ENCODE results near the gene GRID2IP.
A peak's percentile ranks its signal among the peaks of the same experiment; 100 is the strongest.

The GRID2IP gene

DNA sequence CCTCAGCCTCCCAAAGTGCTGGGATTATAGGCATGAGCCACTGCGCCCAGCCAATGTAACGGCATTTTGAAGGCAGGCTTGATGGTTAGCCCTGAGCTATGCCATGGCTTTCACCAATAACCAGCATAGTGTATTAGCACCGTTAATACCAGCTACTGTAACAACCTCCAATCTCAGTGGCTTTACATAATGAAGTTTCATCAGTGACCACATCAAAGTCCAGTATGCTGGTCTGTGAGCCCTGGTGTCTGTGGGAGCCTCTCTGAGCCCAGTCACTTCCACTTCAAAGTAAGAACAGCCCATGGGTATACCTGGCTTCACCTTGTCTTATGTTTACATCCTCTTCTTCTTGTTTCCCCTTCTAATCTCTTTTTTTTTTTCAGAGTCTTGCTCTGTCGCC is 14.4 kb upstream of the GRID2IP start:
- no peak overlapping the region for H3K18ac ChIP-seq (ENCODE audit: low read length)
- H4K5ac ChIP-seq (ENCODE audit: low read length): no peak overlapping the region
- H3K56ac ChIP-seq (ENCODE audit: low read length): no peak overlapping the region
- no peak overlapping the region for H3K23ac ChIP-seq (ENCODE audit: low read length)
- H3K79me2 ChIP-seq (ENCODE audit: control insufficient read depth, insufficient read depth, low read length): no peaks in the 10 kb centered on the region
- DNase-seq: no peak
- no peak overlapping the region for H2BK5ac ChIP-seq (ENCODE audit: low read length)
- H2BK15ac ChIP-seq (replicated peaks; ENCODE audit: low read depth): no peak overlapping the region
- no CpG with 5 or more reads among the region's 4 CpGs for WGBS (ENCODE audit: extremely low coverage, insufficient coverage, low lambda C conversion rate)
- H3K79me1 ChIP-seq (ENCODE audit: low read length): no peaks in the 10 kb centered on the region
- no peak overlapping the region for H3K9ac ChIP-seq (ENCODE audit: low read length)
- H2AK5ac ChIP-seq (ENCODE audit: low read length): no peak overlapping the region
- H3K4ac ChIP-seq (ENCODE audit: low read depth, low read length): no peak overlapping the region
- H3K4me2 ChIP-seq (ENCODE audit: low read length): no peak overlapping the region
- H4K8ac ChIP-seq (ENCODE audit: low read depth, low read length): no peak overlapping the region
- H3K27ac ChIP-seq (ENCODE audit: low read depth, low read length): no peak overlapping the region
- H3K4me1 ChIP-seq (ENCODE audit: control insufficient read depth, low read depth, low read length): no peaks in the 10 kb centered on the region
- no peaks in the 10 kb centered on the region for H3K27me3 ChIP-seq (ENCODE audit: insufficient read depth, low read length, poor library complexity)
- no peak overlapping the region for H3K4me3 ChIP-seq (ENCODE audit: low read length)
- H2BK120ac ChIP-seq (ENCODE audit: low read depth, low read length): no peak overlapping the region
- no peaks in the 10 kb centered on the region for H3K36me3 ChIP-seq (ENCODE audit: control insufficient read depth, insufficient read depth, low read length)

DNA sequence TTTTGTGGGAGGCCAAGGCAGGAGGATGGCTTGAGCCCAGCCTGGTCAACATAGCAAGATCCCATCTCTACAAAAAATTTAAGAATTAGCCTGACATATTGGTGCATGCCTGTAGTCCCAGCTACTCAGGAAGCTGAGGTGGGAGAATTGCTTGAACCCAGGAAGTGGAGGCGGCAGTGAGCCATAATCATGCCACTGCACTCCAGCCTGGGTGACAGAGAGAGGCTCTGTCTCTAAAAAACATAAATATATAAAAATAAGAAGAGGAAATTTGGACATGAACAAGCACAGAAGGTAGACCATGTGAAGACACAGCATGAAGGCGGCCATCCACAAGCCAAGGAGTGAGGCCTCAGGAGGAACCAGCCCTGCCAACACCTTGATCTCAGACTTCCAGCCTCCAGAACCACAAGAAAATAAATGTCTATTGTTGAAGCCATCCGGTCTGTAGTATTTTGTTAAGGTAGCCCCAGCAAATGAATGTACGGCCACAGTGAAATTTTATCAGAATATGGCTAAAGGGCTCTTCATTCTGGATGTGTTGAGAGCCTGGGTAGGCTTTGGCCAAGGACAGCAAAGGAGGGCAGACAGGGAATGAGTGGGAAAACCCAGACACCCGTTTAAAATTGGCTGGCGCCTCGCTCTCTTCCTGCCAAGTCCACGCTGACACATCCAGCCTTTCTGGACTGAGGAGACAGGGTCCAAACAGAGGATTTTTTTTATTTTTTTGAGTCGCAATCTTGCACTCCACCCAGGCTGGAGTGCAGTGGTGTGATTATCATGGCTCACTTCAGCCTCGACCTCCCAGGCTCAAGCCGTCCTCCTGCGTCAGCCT is 12.9 kb upstream of the GRID2IP start:
- Histone ChIP-seq H2BK120ac (ENCODE audit: low read depth, low read length) (no peak overlapping the region), H2BK15ac (replicated peaks; ENCODE audit: low read depth) (no peak overlapping the region), H3K79me1 (ENCODE audit: low read length) (no peaks in the 10 kb centered on the region), H3K4me1 (ENCODE audit: control insufficient read depth, low read depth, low read length) (no peaks in the 10 kb centered on the region), H2BK5ac (ENCODE audit: low read length) (no peak overlapping the region), H3K23ac (ENCODE audit: low read length) (no peak overlapping the region), H3K4ac (ENCODE audit: low read depth, low read length) (no peak overlapping the region), H3K79me2 (ENCODE audit: control insufficient read depth, insufficient read depth, low read length) (no peaks in the 10 kb centered on the region), H3K9ac (ENCODE audit: low read length) (no peak overlapping the region), H3K27me3 (ENCODE audit: insufficient read depth, low read length, poor library complexity) (no peaks in the 10 kb centered on the region), H4K8ac (ENCODE audit: low read depth, low read length) (no peak overlapping the region), H3K4me3 (ENCODE audit: low read length) (no peak overlapping the region), H2AK5ac (ENCODE audit: low read length) (no peak overlapping the region), H3K18ac (ENCODE audit: low read length) (no peak overlapping the region), H3K56ac (ENCODE audit: low read length) (no peak overlapping the region), H3K4me2 (ENCODE audit: low read length) (no peak overlapping the region), H4K5ac (ENCODE audit: low read length) (no peak overlapping the region), H3K36me3 (ENCODE audit: control insufficient read depth, insufficient read depth, low read length) (no peaks in the 10 kb centered on the region), H3K27ac (ENCODE audit: low read depth, low read length) (no peak overlapping the region)
- DNase-seq: no peak
- no CpG with 5 or more reads among the region's 12 CpGs for WGBS (ENCODE audit: extremely low coverage, insufficient coverage, low lambda C conversion rate)

DNA sequence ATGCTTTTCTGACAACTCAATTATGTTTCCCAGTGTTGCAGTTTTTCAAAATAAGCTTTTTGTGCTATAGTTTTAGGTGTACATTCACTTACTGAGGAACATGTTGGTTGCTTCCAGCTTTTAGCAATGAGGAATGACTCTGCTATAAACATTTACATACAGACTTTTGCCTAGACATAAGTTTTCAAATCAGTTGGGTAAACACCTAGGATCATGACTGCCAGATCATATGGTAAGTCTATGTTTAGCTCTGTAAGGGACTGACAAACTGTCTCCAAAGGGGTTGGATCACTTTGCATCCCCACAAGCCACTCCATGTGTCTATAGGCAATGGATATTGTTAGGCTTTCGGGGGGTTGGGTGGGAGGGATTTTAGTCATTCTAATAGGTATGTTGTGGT is 10.8 kb upstream of the GRID2IP start:
- Histone ChIP-seq H3K4ac (ENCODE audit: low read depth, low read length) (no peak overlapping the region), H3K79me1 (ENCODE audit: low read length) (no peaks in the 10 kb centered on the region), H3K27ac (ENCODE audit: low read depth, low read length) (no peak overlapping the region), H3K27me3 (ENCODE audit: insufficient read depth, low read length, poor library complexity) (no peaks in the 10 kb centered on the region), H3K36me3 (ENCODE audit: control insufficient read depth, insufficient read depth, low read length) (no peaks in the 10 kb centered on the region), H2BK15ac (replicated peaks; ENCODE audit: low read depth) (no peak overlapping the region), H4K8ac (ENCODE audit: low read depth, low read length) (no peak overlapping the region), H3K56ac (ENCODE audit: low read length) (no peak overlapping the region), H3K4me3 (ENCODE audit: low read length) (no peak overlapping the region), H3K4me1 (ENCODE audit: control insufficient read depth, low read depth, low read length) (no peaks in the 10 kb centered on the region), H3K79me2 (ENCODE audit: control insufficient read depth, insufficient read depth, low read length) (no peaks in the 10 kb centered on the region), H4K5ac (ENCODE audit: low read length) (no peak overlapping the region), H3K9ac (ENCODE audit: low read length) (no peak overlapping the region), H2BK120ac (ENCODE audit: low read depth, low read length) (no peak overlapping the region), H2BK5ac (ENCODE audit: low read length) (no peak overlapping the region), H2AK5ac (ENCODE audit: low read length) (no peak overlapping the region), H3K18ac (ENCODE audit: low read length) (no peak overlapping the region), H3K4me2 (ENCODE audit: low read length) (no peak overlapping the region), H3K23ac (ENCODE audit: low read length) (no peak overlapping the region)
- no peak for DNase-seq
- WGBS (ENCODE audit: extremely low coverage, insufficient coverage, low lambda C conversion rate): no CpG with 5 or more reads among the region's 1 CpG

DNA sequence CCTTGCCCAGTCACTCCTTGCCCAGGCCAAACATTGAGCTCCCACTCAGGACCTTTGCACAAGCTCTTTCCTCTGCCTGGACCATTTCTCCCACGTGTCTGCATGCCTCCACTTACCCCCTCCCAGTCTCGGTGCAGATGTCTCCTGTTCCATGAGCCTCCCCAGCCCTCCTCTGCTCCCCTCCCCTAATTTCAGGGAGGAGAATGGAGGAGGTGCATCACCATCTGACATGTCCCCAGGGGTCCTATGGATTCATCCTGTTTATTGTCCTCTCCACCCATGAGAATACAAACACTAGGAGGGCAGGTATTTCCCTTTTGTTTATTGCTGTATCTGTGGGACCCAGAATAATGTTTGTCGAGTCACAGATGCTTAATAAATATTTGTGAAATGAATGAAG is 8.6 kb upstream of the GRID2IP start:
- Histone ChIP-seq H3K23ac (ENCODE audit: low read length) (no peak overlapping the region), H3K36me3 (ENCODE audit: control insufficient read depth, insufficient read depth, low read length) (no peaks in the 10 kb centered on the region), H3K27me3 (ENCODE audit: insufficient read depth, low read length, poor library complexity) (no peaks in the 10 kb centered on the region), H3K56ac (ENCODE audit: low read length) (peak overlapping the region; percentile 10), H3K4me3 (ENCODE audit: low read length) (no peak overlapping the region), H2BK15ac (replicated peaks; ENCODE audit: low read depth) (no peak overlapping the region), H3K79me2 (ENCODE audit: control insufficient read depth, insufficient read depth, low read length) (no peaks in the 10 kb centered on the region), H3K4ac (ENCODE audit: low read depth, low read length) (no peak overlapping the region), H3K79me1 (ENCODE audit: low read length) (no peaks in the 10 kb centered on the region), H3K27ac (ENCODE audit: low read depth, low read length) (no peak overlapping the region), H2BK5ac (ENCODE audit: low read length) (no peak overlapping the region), H3K18ac (ENCODE audit: low read length) (no peak overlapping the region), H2BK120ac (ENCODE audit: low read depth, low read length) (no peak overlapping the region), H3K4me2 (ENCODE audit: low read length) (no peak overlapping the region), H4K5ac (ENCODE audit: low read length) (no peak overlapping the region), H4K8ac (ENCODE audit: low read depth, low read length) (no peak overlapping the region), H2AK5ac (ENCODE audit: low read length) (no peak overlapping the region), H3K4me1 (ENCODE audit: control insufficient read depth, low read depth, low read length) (no peaks in the 10 kb centered on the region), H3K9ac (ENCODE audit: low read length) (no peak overlapping the region)
- DNase-seq: no peak
- no CpG with 5 or more reads among the region's 3 CpGs for WGBS (ENCODE audit: extremely low coverage, insufficient coverage, low lambda C conversion rate)

DNA sequence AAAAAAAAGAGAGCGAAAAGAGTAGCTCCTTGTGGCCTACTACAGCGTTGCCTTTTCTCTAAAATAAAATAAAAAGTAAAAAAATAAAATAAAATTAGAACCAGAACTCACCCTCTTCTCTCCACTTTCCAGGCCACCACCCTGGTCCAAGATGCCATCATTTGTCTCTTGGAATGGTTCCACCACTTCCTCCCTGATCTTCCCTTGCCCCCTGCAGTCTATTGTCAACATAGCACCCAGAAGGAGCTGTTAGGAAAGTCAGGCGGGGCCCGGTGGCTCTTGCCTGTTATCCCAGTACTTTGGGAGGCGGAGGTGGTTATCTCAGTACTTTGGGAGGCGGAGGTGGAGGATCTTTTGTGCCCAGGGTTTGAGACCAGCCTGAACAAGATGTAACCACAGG is 7.6 kb upstream of the GRID2IP start:
- H4K8ac ChIP-seq (ENCODE audit: low read depth, low read length): no peak overlapping the region
- H2BK5ac ChIP-seq (ENCODE audit: low read length): no peak overlapping the region
- DNase-seq: peak; percentile 89
- H3K4me1 ChIP-seq (ENCODE audit: control insufficient read depth, low read depth, low read length): no peaks in the 10 kb centered on the region
- no peak overlapping the region for H3K4ac ChIP-seq (ENCODE audit: low read depth, low read length)
- H3K36me3 ChIP-seq (ENCODE audit: control insufficient read depth, insufficient read depth, low read length): no peaks in the 10 kb centered on the region
- no peak overlapping the region for H3K4me3 ChIP-seq (ENCODE audit: low read length)
- no CpG with 5 or more reads among the region's 6 CpGs for WGBS (ENCODE audit: extremely low coverage, insufficient coverage, low lambda C conversion rate)
- H3K79me2 ChIP-seq (ENCODE audit: control insufficient read depth, insufficient read depth, low read length): no peaks in the 10 kb centered on the region
- H3K27me3 ChIP-seq (ENCODE audit: insufficient read depth, low read length, poor library complexity): no peaks in the 10 kb centered on the region
- H3K79me1 ChIP-seq (ENCODE audit: low read length): no peaks in the 10 kb centered on the region
- H3K56ac ChIP-seq (ENCODE audit: low read length): no peak overlapping the region
- no peak overlapping the region for H3K9ac ChIP-seq (ENCODE audit: low read length)
- H2BK15ac ChIP-seq (replicated peaks; ENCODE audit: low read depth): no peak overlapping the region
- H3K27ac ChIP-seq (ENCODE audit: low read depth, low read length): no peak overlapping the region
- H3K4me2 ChIP-seq (ENCODE audit: low read length): no peak overlapping the region
- no peak overlapping the region for H3K23ac ChIP-seq (ENCODE audit: low read length)
- no peak overlapping the region for H4K5ac ChIP-seq (ENCODE audit: low read length)
- H3K18ac ChIP-seq (ENCODE audit: low read length): no peak overlapping the region
- no peak overlapping the region for H2BK120ac ChIP-seq (ENCODE audit: low read depth, low read length)
- no peak overlapping the region for H2AK5ac ChIP-seq (ENCODE audit: low read length)

DNA sequence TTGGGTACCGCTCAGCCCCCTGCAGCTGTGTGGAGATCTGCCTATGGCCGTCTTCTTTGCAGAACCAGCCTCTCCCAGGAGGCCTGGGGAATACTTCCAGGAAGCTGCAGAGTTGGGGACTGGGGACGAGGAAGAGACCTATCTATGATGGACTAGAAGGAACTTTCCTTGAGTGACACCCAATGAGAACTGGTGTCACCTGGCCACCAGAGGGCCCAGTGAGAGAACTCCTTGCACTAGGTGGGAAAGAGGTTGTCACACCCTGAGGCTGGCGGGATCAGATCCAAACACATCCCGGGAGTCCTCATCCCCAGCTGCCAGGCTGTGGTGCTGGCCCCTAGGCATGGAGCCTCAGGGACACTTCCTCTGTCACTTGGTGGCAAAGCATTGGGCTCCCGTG is 4.9 kb upstream of the GRID2IP start:
- DNase-seq: peak; percentile 68
- WGBS (ENCODE audit: extremely low coverage, insufficient coverage, low lambda C conversion rate): no CpG with 5 or more reads among the region's 6 CpGs

More for the DNA sequence above, 4.9 kb upstream of the GRID2IP start:
- Histone ChIP-seq H2BK15ac (replicated peaks; ENCODE audit: low read depth) (no peak overlapping the region), H3K4ac (ENCODE audit: low read depth, low read length) (no peak overlapping the region), H3K79me1 (ENCODE audit: low read length) (no peaks in the 10 kb centered on the region), H2BK120ac (ENCODE audit: low read depth, low read length) (no peak overlapping the region), H3K4me1 (ENCODE audit: control insufficient read depth, low read depth, low read length) (no peaks in the 10 kb centered on the region), H4K5ac (ENCODE audit: low read length) (no peak overlapping the region), H3K18ac (ENCODE audit: low read length) (no peak overlapping the region), H3K4me3 (ENCODE audit: low read length) (no peak overlapping the region), H3K79me2 (ENCODE audit: control insufficient read depth, insufficient read depth, low read length) (no peaks in the 10 kb centered on the region), H3K36me3 (ENCODE audit: control insufficient read depth, insufficient read depth, low read length) (no peaks in the 10 kb centered on the region), H2BK5ac (ENCODE audit: low read length) (no peak overlapping the region), H3K23ac (ENCODE audit: low read length) (no peak overlapping the region), H3K4me2 (ENCODE audit: low read length) (no peak overlapping the region), H4K8ac (ENCODE audit: low read depth, low read length) (no peak overlapping the region), H3K56ac (ENCODE audit: low read length) (no peak overlapping the region), H3K27me3 (ENCODE audit: insufficient read depth, low read length, poor library complexity) (no peaks in the 10 kb centered on the region), H3K9ac (ENCODE audit: low read length) (no peak overlapping the region), H2AK5ac (ENCODE audit: low read length) (no peak overlapping the region), H3K27ac (ENCODE audit: low read depth, low read length) (no peak overlapping the region)
